NCI-H2171 treated with DMSO at 0.1 percent for 48 hours (cell line): ENCODE data around the gene TAF11.
"Not testable (repeated sequence)": the region's sequence is repeated elsewhere in the genome, so short reads cannot be mapped to it uniquely, and the experiment has no call there.

Source experiments
- DNase-seq: peaks from one replicate; lab custom pipeline; 2025; lab: John Stamatoyannopoulos, UW

The TAF11 gene

GRCh38 chr6:34904990-34905613 is 17.3 kb upstream of the TAF11 start:
- DNase-seq: no peak

- no peak for DNase-seq
Observed at GRCh38 chr6:34901930-34902329, 14.1 kb upstream of the TAF11 start.

GRCh38 chr6:34900321-34901031 is 12.6 kb upstream of the TAF11 start:
- no peak for DNase-seq

GRCh38 chr6:34899748-34900147 is 11.9 kb upstream of the TAF11 start:
- not testable (repeated sequence) for DNase-seq

GRCh38 chr6:34897716-34898115 is 9.9 kb upstream of the TAF11 start:
- no peak for DNase-seq

- no peak for DNase-seq
Observed at GRCh38 chr6:34897130-34897529, 9.3 kb upstream of the TAF11 start.

GRCh38 chr6:34894693-34895092 is 6.9 kb upstream of the TAF11 start:
- no peak for DNase-seq

- DNase-seq: no peak
Observed at GRCh38 chr6:34891296-34891695, 3.5 kb upstream of the TAF11 start.

- DNase-seq: no peak
Observed at GRCh38 chr6:34890533-34890925, 2.7 kb upstream of the TAF11 start.

GRCh38 chr6:34888874-34889555 is 1.2 kb upstream of the TAF11 start, which contains the start of gene ANKS1A:
ANKS1A (plus strand) TSS chr6:34889255; CDS start chr6:34889403, 148 bp downstream.
- DNase-seq: peak; percentile 86

- no peak for DNase-seq
Observed at GRCh38 chr6:34888514-34888856, 643 bp upstream of the TAF11 start.

GRCh38 chr6:34885837-34886236 is 2.0 kb downstream of the TAF11 start:
- DNase-seq: not testable (repeated sequence)

- no peak for DNase-seq
Observed at GRCh38 chr6:34884996-34885395, 2.8 kb downstream of the TAF11 start.

GRCh38 chr6:34884073-34884472 is 3.8 kb downstream of the TAF11 start:
- not testable (repeated sequence) for DNase-seq

GRCh38 chr6:34877869-34878485 is 9.9 kb downstream of the TAF11 start:
- DNase-seq: no peak

- no peak for DNase-seq
Observed at GRCh38 chr6:34877259-34877658, 10.6 kb downstream of the TAF11 start.

- DNase-seq: no peak
Observed at GRCh38 chr6:34876472-34876871, 11.4 kb downstream of the TAF11 start.

- no peak for DNase-seq
Observed at GRCh38 chr6:34875292-34876213, 12.3 kb downstream of the TAF11 start.

GRCh38 chr6:34872332-34872731 is 15.5 kb downstream of the TAF11 start:
- DNase-seq: no peak

- DNase-seq: no peak
Observed at GRCh38 chr6:34871853-34872252, 16.0 kb downstream of the TAF11 start.

- no peak for DNase-seq
Observed at GRCh38 chr6:34867484-34867883, 20.4 kb downstream of the TAF11 start.

GRCh38 chr6:34866509-34866908 is 21.3 kb downstream of the TAF11 start:
- no peak for DNase-seq
